K562 (cell line): ENCODE measurements around the gene TMPRSS11D. TPM values are rescaled to one million over a fixed set of nuclear protein-coding genes. Genes with fewer than 3 reads are reported as not detected.

Source experiments
- ATAC-seq: fragments of 200-7000 bp; cut with Tn5 transposase; 3 replicates; pipeline ENCODE4 v1.9.1; 2020; ENCODE audit warnings: moderate library complexity
- BruUV-seq: library from RNA; stranded (reverse); fragments of 400-500 nt; replicated peaks from 2 replicates; lab custom pipeline; 2021; lab: Mats Ljungman, UMichigan
- CTCF ChIA-PET: fragments of 300-600 bp; formaldehyde crosslinking; extraction: SDS; loops from one replicate; lab custom pipeline; 2021; ENCODE audit warnings: low intra/inter-chr PET ratio; lab: Yijun Ruan, JAX
- POLR2A ChIA-PET: fragments of 300-600, 350-650 bp; sonication (Branson Sonifier 250); formaldehyde crosslinking; extraction: SDS; loops from one replicate; lab custom pipeline; 2021; ENCODE audit warnings: antibody characterized with exemption, inconsistent platforms; lab: Yijun Ruan, JAX
- DNase-seq, 4 experiments: peaks; one replicate each; pipeline versions ENCODE4 v3.0.0 to v3.0.0-alpha.2; 2011 to 2018; ENCODE audit warnings: low spot score in 3 of 4, mixed read lengths in 3 of 4; ENCODE audit errors: extremely low read depth in 1 of 4
- FAIRE-seq: peaks from 2 replicates; lab custom pipeline; 2011; peaks lifted over from hg19 to GRCh38; lab: Jason Lieb, UNC
- H2AFZ ChIP-seq: 2 replicates; pipeline ENCODE4 v1.6.0; 2011; ENCODE audit warnings: low read depth, low read length, control low read depth, inconsistent platforms
- H3K27ac ChIP-seq: fragments of 200-600 bp; 3 replicates; pipeline ENCODE4 v1.8.0; 2011; ENCODE audit warnings: low read depth, mild to moderate bottlenecking, control low read depth, inconsistent platforms, low read length, moderate library complexity, mixed read lengths; ENCODE audit errors: extremely low read depth
- H3K27me3 ChIP-seq, 2 experiments: fragments of 300-600 bp in 1 of 2; 2 replicates in 1 of 2; 3 replicates in 1 of 2; pipeline versions ENCODE4 v1.6.0 to v1.8.0; 2011; ENCODE audit warnings: inconsistent platforms in 2 of 2, low read length in 2 of 2, mild to moderate bottlenecking in 1 of 2, mixed read lengths in 1 of 2, moderate library complexity in 1 of 2; ENCODE audit not compliant: control insufficient read depth in 2 of 2, insufficient read depth in 2 of 2
- H3K36me3 ChIP-seq: fragments of 300-600 bp; 3 replicates; pipeline ENCODE4 v1.8.0; 2011; ENCODE audit warnings: mild to moderate bottlenecking, low read length, inconsistent platforms; ENCODE audit not compliant: control insufficient read depth, insufficient read depth
- H3K4me1 ChIP-seq, 2 experiments: fragments of 200-600 bp in 1 of 2; replicated peaks in 1 of 2; 2 replicates in 1 of 2; 3 replicates in 1 of 2; pipeline versions ENCODE4 v1.5.1 to v1.8.0; 2011; ENCODE audit warnings: inconsistent platforms in 2 of 2, low read length in 2 of 2, mild to moderate bottlenecking in 1 of 2, mixed read lengths in 1 of 2, moderate library complexity in 1 of 2; ENCODE audit not compliant: control insufficient read depth in 2 of 2, insufficient read depth in 2 of 2
- H3K4me2 ChIP-seq: 2 replicates; pipeline ENCODE4 v1.6.1; 2011; ENCODE audit warnings: low read length, control low read depth, inconsistent platforms, mixed read lengths; ENCODE audit not compliant: insufficient read depth
- H3K4me3 ChIP-seq: fragments of 200-600 bp; sonication (generic), shearing (Covaris generic); 2 replicates; pipeline ENCODE4 v1.5.1; 2016; ENCODE audit warnings: control low read depth, inconsistent platforms
- H3K79me2 ChIP-seq: fragments of 200-600 bp; 3 replicates; pipeline ENCODE4 v1.8.0; 2011; ENCODE audit warnings: low read length, inconsistent platforms; ENCODE audit not compliant: control insufficient read depth, insufficient read depth
- H3K9ac ChIP-seq, 2 experiments: 2 replicates each; pipeline versions ENCODE4 v1.6.0 to v1.6.1; 2011; ENCODE audit warnings: low read depth in 2 of 2, low read length in 2 of 2, control low read depth in 1 of 2, inconsistent platforms in 1 of 2, mild to moderate bottlenecking in 1 of 2, mixed read lengths in 1 of 2; ENCODE audit not compliant: insufficient read depth in 1 of 2
- H3K9me1 ChIP-seq: one replicate; pipeline ENCODE4 v1.6.0; 2011; ENCODE audit warnings: inconsistent platforms, mild to moderate bottlenecking, low read length, moderate library complexity; ENCODE audit not compliant: control insufficient read depth, insufficient read depth
- H3K9me3 ChIP-seq: replicated peaks from 2 replicates; pipeline ENCODE4 v1.5.1; 2011; ENCODE audit warnings: low read depth, low read length, inconsistent platforms; ENCODE audit not compliant: control insufficient read depth, insufficient read depth
- H4K20me1 ChIP-seq: replicated peaks from 2 replicates; pipeline ENCODE4 v1.6.1; 2011; ENCODE audit warnings: low read length, inconsistent platforms, mixed read lengths; ENCODE audit not compliant: control insufficient read depth, insufficient read depth
- RAD21 ChIP-seq, 2 experiments: fragments of 250-450 bp in 1 of 2; fragments of 450-650 bp in 1 of 2; sonication (Bioruptor Pico) in 1 of 2; formaldehyde crosslinking in 1 of 2; IDR thresholded peaks in 1 of 2; conservative IDR thresholded peaks in 1 of 2; 2 replicates each; pipeline versions ENCODE4 v1.4.0 to v1.8.0; 2020 to 2022; ENCODE audit warnings: mild to moderate bottlenecking in 2 of 2, moderate library complexity in 1 of 2
- WGBS: fragments of 100-300 bp; shearing (Covaris generic); methylation state at CpG from one replicate; pipeline ENCODE4 v1.1.6; 2016; ENCODE audit warnings: low coverage, mixed read lengths; ENCODE audit not compliant: insufficient coverage; ENCODE audit errors: missing lambda C conversion rate; 5-methylcytosine and 5-hydroxymethylcytosine counted together
- in situ Hi-C: fragments of 300-500 bp; cut with MboI; formaldehyde crosslinking; loops from 4 replicates; pipeline ENCODE4 v1.15.0; 2018; ENCODE audit warnings: inconsistent platforms, mixed read lengths
- intact Hi-C: fragments of 100-400 bp; cut with micrococcal nuclease; formaldehyde crosslinking; loops from 2 replicates; pipeline ENCODE4 v1.14.2; 2022
- polyA plus RNA-seq, 8 experiments: library from polyadenylated mRNA; depleted of rRNA in 4 of 8; stranded (reverse) in 5 of 8; unstranded in 3 of 8; fragments of >200 nt; fragmentation: Nextera tagmentation in 2 of 8; fragmentation: Illumina TruSeq in 1 of 8; extraction: Ambion mirVana in 2 of 8; extraction: Trizol in 1 of 8; gene quantifications; 2 replicates each; pipeline versions ENCODE4 v1.2.1 to v1.2.3, GENCODE V29; 2011 to 2014; ENCODE audit warnings: inconsistent platforms in 1 of 8, missing spikeins in 1 of 8
- total RNA-seq, 7 experiments: library from RNA; depleted of rRNA in 6 of 7; stranded (reverse); fragments of >200 nt in 6 of 7; fragmentation: Illumina TruSeq in 2 of 7; extraction: Trizol in 2 of 7; gene quantifications; 2 replicates each; pipeline versions ENCODE4 v1.2.1 to v1.2.3, GENCODE V29; 2011 to 2021; ENCODE audit warnings: low replicate concordance in 1 of 7
- TF ChIP-seq, protein P1 (sequence below): IDR thresholded peaks from 3 replicates; pipeline ENCODE4 v1.6.1; 2011; ENCODE audit warnings: borderline replicate concordance, mild to moderate bottlenecking, moderate library complexity; ENCODE audit not compliant: insufficient read length; ENCODE audit errors: extremely low read depth
- TF ChIP-seq, protein P2 (sequence below), 3 experiments: IDR thresholded peaks in 2 of 3; conservative IDR thresholded peaks in 1 of 3; 2 replicates each; pipeline ENCODE4 v1.5.1; 2011 to 2012; ENCODE audit warnings: low read length in 3 of 3, mild to moderate bottlenecking in 3 of 3, control low read depth in 2 of 3, improper control_type of control experiment in 1 of 3, inconsistent platforms in 1 of 3, low read depth in 1 of 3, mixed read lengths in 1 of 3, moderate library complexity in 1 of 3; ENCODE audit not compliant: insufficient read depth in 2 of 3

The TMPRSS11D gene
- total and polyA plus RNA-seq, 9 of the 15 experiments (the other 6 are each of a cell fraction or from before 2014, with no cell fraction given): not detected

DNA sequence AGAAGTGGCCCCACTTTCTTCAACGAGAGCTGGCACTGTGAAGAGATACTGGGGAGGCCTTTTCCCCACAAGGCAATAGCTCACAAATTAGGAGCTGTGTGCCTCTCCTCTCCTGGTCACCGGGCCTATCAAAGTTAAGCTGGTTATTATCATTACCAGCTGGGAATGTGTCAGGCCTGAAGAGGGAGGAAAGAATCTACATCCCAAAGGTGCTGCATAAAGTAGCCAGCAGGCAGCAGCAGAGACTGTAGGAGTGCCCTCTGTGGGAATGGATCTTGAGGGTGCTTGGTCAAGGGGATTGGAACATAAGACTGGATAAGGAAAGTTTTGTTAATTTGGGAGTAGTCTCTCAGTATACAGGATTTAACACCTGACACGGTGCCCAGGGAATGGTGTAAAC, 9.1 kb upstream of the TMPRSS11D start:
- CTCF ChIA-PET: no interaction called here
- BruUV-seq: no TSS peak
- no peak overlapping the region for H2AFZ ChIP-seq
- no peaks in the 10 kb centered on the region for H3K27me3 ChIP-seq
- POLR2A ChIA-PET: no interaction called here
- no peak for DNase-seq
- intact Hi-C loops (no loop called here), in situ Hi-C loops (no loop called here)
- 0 out of 3 replicates have a peak, but pooled peaks have one; percentile 40 for ATAC-seq
- peaks cover 0 to 6% of the 10 kb centered on the region in 2 experiments; a peak in 1 of 5 replicates for H3K4me1 ChIP-seq
- TF ChIP-seq RAD21 (CRISPR knock-in tag; conservative IDR thresholded peaks at IDR 0.05 in 1 of 2, IDR thresholded peaks at IDR 0.05 in 1 of 2): peak in 1 of 2 experiments; percentile 38; a peak in 2 of 4 replicates
- TF ChIP-seq, protein P1, sequence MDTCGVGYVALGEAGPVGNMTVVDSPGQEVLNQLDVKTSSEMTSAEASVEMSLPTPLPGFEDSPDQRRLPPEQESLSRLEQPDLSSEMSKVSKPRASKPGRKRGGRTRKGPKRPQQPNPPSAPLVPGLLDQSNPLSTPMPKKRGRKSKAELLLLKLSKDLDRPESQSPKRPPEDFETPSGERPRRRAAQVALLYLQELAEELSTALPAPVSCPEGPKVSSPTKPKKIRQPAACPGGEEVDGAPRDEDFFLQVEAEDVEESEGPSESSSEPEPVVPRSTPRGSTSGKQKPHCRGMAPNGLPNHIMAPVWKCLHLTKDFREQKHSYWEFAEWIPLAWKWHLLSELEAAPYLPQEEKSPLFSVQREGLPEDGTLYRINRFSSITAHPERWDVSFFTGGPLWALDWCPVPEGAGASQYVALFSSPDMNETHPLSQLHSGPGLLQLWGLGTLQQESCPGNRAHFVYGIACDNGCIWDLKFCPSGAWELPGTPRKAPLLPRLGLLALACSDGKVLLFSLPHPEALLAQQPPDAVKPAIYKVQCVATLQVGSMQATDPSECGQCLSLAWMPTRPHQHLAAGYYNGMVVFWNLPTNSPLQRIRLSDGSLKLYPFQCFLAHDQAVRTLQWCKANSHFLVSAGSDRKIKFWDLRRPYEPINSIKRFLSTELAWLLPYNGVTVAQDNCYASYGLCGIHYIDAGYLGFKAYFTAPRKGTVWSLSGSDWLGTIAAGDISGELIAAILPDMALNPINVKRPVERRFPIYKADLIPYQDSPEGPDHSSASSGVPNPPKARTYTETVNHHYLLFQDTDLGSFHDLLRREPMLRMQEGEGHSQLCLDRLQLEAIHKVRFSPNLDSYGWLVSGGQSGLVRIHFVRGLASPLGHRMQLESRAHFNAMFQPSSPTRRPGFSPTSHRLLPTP: no peak
- TF ChIP-seq, protein P2, sequence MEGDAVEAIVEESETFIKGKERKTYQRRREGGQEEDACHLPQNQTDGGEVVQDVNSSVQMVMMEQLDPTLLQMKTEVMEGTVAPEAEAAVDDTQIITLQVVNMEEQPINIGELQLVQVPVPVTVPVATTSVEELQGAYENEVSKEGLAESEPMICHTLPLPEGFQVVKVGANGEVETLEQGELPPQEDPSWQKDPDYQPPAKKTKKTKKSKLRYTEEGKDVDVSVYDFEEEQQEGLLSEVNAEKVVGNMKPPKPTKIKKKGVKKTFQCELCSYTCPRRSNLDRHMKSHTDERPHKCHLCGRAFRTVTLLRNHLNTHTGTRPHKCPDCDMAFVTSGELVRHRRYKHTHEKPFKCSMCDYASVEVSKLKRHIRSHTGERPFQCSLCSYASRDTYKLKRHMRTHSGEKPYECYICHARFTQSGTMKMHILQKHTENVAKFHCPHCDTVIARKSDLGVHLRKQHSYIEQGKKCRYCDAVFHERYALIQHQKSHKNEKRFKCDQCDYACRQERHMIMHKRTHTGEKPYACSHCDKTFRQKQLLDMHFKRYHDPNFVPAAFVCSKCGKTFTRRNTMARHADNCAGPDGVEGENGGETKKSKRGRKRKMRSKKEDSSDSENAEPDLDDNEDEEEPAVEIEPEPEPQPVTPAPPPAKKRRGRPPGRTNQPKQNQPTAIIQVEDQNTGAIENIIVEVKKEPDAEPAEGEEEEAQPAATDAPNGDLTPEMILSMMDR (IDR thresholded peaks at IDR 0.05 in 2 of 3, conservative IDR thresholded peaks at IDR 0.05 in 1 of 3; ENCODE audit: insufficient read depth in 2 of 3, low read depth in 1 of 3, low read length in 3 of 3): peak in 2 of 3 experiments; percentile 15 to 20; a peak in 1 of 6 replicates
- H3K4me3 ChIP-seq: no peak overlapping the region
- H3K79me2 ChIP-seq: no peaks in the 10 kb centered on the region
- H3K9me3 ChIP-seq: no peaks in the 10 kb centered on the region
- no peaks in the 10 kb centered on the region for H3K9me1 ChIP-seq
- WGBS: 0% methylated on average over 3 of the region's 3 CpGs
- H3K27ac ChIP-seq: no peak overlapping the region
- H4K20me1 ChIP-seq: no peaks in the 10 kb centered on the region
- H3K36me3 ChIP-seq: no peaks in the 10 kb centered on the region
- no peak overlapping the region for H3K4me2 ChIP-seq
- FAIRE-seq: no peak
- no peak overlapping the region for H3K9ac ChIP-seq
